Kidney capillary endothelial cell (primary cell): ENCODE measurements around the gene ZBTB20.

Experiments used
- DNase-seq: peaks from one replicate; pipeline ENCODE4 v3.0.0-alpha.2; 2018; ENCODE audit warnings: low spot score

The ZBTB20 gene

DNA sequence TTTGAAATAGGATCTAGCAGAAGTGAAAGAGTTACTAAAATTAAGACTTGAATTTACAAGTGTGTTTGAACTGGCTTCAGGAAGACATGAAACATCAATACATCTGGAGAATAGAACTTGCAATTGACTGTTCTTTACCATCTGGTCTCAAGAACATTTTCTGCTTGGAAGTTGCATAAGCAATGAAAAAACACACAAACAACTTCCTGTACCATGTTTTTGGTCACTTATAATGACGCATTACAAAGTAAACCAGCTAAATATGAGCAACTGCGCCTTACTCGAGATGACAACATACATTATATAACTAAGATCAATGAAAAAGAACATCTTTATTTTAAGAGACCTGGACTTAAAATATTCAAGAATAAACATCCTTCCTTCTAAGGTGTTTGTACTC is 740.8 kb downstream of the ZBTB20 start:
- DNase-seq, result no peak

DNA sequence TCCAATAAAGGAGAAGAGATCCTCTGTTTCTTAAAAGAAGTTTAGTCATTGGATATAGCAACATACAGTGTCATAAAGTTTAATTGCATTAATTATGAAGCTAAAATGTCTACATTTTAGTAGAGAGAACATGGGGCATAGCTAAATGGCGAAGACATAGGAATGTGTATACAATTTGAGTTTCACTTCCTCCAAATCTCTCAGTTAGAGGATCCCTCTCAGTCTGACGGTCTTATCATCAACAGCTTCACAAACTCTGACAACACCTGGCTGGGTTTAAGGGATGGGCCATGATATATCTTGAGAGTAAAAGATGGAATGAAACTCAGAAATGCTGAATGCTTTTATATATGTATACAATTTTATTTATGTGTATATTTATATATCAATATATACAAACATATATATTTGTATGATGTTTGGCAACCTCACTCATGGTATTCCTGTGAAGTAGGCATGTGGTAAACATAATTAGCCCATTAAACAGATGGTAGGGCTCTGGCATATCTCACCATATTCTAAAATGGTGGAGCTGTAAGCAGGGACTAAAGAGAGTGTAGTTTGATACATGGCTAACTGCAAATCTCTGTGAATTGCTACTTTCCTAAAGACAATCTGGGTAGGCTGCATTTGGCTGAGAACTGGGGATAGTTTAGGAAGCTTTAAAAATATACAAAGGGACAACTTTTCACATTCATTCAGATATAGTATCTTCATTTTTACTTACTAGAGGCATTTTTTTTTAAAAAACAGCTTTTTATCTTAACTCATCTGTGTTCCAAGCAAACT is 741.7 kb downstream of the ZBTB20 start:
- DNase-seq, result no peak

DNA sequence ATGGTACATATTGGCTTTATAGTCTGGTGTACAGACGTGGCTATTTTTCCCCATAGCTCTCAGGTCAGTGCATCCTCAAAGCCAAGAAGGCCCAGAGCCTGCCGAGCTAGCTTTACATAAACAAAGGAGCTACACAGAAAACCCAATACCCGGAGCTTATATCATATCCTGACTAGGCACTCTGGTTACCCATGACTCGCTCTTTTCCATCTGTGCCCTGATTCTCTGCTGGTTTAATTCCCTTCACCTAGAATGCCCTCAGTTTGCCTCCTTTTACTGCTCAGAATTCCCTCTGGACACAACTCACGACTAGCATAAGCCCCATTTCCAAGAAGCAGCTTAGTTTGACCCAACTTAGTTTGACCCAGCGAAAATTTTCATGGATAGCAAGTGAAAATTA is 742.5 kb downstream of the ZBTB20 start:
- peak; percentile 36 for DNase-seq

DNA sequence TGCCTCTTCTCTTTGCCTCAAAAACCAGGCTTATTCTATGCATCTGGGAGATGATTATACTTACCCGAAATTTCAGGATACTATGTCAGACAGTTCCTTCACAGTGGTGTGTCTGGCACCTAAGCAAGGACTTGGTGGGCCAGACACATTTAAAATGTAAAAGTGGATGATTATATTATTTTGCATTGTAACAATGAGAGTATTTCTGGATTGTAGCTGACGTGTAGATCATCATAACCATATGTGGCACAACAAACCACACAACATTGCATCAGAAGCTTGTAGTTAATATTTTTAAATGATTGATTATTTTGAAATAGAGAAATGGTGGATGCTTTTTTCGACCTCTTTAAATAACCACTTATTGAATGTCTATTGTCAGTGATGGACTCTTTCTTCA is 744.2 kb downstream of the ZBTB20 start:
- DNase-seq, result no peak

DNA sequence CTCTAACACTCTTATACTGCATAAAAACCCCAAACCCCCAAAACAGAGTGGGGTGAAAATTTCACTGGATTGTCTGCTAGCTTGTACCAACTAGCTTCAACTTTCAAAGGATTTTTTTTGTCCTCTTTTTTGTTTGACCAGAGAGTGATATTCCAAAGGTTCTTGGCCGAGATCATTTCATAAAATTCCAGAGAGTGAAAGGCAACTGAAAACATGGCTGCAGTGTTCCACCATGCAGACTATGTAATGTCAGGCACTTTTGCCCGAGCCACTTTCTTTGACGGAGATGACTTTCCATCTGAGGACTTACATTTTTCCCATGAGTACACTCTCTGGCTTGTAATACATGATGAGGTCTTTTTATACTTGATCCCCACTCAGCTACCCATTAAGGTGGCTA is 745.7 kb downstream of the ZBTB20 start:
- no peak for DNase-seq

DNA sequence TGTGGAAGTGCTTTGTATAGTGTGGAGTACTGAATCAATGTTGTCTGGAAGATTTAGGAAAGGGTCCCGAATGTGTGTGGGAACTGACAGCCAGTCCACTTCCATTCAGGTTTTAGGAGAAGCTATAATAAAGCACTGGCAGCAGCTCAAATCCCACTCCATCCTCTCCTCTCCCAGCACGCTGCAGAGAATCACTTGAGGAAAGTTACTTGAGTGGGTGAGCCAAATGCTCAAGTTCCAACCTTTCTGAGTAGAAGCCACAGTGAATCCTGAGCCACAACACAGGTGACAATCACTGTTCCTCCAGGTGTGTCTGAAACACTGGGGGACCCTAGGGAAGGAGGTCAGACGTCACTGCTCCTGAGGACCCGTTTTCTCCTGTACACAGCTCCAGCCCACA is 746.7 kb downstream of the ZBTB20 start:
- DNase-seq, result no peak

DNA sequence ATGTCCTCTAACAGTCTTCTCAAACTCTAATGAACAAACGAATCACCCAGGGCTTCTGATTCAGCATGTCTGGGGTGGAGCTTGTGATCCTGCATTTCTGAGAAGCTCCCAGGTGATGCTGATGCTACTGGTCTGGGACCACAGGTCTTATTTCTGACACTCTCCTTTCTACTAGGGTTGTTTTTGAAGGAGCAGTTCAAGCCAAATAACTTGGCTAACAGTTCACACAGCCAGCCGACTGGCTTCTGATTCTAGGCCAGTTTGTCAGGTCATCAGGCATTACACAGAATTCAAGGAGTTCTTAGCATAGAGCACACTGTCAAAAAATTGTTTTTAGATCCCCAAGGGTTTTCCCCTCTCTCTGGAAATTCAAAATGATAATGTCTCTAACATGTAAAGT is 752.5 kb downstream of the ZBTB20 start:
- no peak for DNase-seq

DNA sequence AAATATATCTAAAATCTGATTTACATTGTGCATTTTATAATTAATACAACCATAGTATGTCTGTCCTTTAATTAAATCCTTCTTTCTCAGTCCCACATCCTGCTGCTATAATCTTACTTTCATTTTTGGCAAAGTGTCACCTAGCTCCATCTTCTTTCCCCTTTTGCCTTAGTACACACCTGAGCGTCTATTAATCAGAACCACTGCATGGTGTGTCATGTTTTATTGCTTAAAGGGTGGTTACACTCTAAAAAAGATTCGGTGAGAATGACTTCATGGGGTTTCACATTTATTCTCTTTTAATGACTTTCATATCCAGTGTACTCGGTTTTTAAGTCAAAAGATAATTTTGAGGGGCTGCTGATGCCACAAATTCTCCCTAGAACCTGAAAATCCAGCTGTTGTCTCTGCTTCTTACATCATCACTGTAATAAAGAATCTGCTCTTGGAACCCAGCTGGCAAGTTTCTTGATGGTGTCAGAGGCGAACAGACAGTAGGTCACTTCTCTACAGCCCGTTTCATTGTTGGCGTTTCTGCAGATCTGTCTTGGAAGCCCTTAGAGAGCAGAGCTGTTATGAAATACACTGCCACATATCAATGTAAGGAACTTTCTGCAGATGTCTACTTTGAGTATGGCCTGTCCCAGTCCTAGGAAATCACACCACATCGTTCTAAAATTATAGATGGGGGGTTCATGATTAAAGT is 753.6 kb downstream of the ZBTB20 start:
- DNase-seq, result no peak

DNA sequence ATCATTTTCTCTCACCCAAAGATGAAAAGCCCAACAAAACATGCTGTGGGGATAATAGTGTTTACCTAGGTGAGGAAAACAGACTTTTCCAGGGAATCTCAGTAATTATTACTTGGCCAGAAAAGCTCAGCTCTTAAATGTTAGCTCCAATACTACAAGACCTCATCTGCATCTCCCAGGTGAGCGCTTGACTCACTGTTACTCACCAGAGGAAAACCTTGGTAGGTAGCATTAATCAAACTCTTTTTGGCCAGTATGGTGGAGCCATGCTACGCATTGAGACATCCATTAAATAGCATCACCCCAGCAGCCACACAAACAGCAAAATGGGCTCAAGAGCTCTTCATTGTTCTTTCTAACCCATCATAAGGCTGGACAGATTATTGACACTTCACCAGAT is 754.3 kb downstream of the ZBTB20 start:
- no peak for DNase-seq

DNA sequence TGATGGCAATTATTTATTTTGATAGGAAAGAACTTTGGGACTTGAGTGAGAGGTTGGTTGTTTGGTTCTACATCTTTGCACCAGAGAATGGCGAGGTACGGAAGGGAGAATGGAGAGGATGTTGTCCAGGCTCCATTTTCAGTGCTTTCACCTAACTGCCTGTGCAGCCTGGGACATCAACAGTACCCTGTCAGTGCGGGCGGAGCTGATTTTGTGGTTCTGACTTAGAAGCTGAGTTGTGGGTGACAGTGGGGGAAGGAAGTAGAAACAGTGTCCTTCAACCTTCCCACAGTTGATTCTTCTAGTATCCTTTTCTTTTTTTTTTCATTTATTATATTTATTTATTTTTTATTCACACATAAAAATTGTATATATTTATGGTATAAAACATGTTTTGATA is 757.9 kb downstream of the ZBTB20 start:
- no peak for DNase-seq

DNA sequence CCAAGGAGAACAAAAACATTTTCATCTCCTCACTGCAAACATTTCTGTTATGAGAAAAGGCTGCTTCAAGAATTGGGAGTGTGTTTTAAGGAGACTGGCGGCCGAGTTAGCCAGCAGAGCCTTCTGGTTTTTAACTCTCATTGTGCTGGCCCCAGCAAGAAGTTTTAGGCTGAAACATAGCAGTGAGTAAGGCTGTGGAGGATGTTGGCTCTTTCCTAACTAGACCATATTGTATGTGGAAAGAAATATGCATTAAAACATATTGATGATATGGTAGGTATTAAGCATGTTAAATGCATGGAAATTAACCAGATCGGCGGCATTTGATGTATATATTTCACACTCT is 762.6 kb downstream of the ZBTB20 start:
- no peak for DNase-seq

DNA sequence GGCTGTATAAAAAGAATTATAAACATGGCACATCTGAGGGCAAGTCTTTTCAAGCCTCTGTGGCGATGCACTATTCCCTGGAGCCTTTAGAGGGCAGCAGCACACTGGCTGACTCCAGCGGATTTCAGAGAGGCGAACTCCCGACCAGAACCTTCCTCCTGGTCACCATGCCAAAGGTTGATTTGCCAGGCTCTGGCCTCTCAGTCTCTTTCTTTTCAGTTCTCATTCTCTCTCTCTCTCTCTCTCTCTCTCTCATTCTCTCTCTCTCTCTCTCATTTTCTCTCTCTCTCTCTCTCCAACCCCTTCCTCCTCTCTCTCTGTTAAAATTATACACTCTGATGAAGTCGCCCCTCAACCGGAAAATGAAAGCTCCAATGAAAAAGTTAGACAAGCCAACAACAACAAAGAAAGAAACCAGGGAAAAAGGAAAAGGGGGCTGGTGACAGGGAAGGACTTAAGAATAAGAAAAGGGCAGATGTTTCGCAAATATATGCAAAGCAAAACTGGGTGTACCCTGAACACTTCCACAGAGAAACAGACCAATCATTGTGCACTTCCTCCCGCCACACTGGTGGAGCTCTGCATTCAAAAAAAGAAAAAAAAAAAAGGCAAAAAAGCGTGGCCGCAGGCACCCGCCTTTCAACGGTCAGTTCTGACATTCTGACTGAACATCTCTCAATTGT is 763.1 kb downstream of the ZBTB20 start:
- DNase-seq, result peak; percentile 72

DNA sequence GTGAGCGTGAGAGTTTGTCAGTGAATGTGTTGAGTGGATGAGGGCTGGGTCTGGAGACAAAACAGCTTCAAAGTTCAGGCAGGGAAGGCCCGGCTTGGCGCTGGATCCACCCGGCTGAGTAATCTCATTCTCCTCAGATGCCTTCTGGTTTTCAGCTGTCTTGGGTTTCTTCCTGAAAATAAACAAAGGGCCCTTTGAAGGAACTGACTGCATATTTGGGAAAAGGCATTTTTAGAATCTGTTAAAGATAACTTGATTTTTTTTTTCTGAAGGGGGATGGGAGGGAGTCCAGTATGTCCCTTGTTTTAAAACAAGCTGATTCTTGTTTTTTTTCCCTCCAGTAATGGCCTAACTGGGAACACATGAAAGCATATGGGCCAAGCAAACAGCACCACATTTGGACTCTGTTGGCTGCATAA is 766.8 kb downstream of the ZBTB20 start:
- no peak for DNase-seq

DNA sequence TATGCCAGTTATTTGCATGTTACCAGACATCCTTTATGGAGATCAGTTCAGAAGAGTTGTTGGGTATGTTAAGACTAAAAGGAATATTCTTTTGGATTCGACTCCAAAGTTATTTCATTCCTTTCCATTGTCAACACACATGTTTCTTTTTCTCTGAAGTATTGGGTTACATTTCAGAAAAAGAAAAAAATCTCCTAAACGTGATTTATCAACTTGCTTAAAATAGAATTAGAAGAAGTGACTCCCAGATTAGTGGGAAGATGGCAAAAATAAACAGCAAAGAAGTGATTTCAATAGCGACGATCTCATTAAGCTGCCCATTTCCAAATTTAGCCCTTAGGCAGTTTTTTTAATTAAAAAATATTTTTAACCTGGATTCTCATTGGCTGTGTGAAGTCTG is 767.8 kb downstream of the ZBTB20 start:
- no peak for DNase-seq

DNA sequence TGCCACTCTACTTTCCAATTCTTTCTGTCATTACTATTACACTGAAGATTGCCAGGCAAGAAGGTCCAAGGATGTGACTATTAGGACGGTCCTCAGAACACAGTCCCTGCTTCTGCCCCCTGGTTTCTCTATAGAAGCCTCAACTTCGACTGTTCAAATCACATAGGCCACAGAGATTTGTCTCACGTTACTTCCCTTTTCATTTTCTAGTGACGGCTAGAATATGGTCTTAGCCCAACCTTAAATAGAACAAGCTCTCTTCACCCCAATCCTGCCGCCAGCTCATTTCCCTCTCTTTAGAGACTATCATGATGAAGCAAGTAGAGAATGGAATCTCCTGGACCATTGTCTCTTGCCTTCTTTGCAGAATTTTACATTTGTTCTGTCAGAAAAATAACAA is 768.3 kb downstream of the ZBTB20 start:
- no peak for DNase-seq

DNA sequence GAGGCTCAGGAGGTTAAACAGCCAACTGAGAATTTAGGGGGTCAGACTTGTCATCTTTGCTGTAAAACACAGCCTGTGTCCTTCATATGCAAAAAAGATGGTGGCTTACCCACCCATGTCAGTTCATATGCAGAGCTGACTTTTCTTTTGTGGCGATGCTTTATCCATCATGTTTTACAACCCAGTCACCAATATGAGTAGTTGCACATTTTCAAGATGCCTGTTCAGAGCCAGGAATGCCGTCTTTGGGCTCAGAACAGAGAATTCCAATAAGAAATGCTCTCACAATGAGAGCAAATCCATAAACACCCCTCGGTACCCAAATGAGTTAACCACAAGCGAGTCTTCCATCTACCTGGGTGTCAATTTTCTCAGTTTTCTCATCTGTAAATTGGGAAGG is 769.7 kb downstream of the ZBTB20 start:
- DNase-seq, result no peak

DNA sequence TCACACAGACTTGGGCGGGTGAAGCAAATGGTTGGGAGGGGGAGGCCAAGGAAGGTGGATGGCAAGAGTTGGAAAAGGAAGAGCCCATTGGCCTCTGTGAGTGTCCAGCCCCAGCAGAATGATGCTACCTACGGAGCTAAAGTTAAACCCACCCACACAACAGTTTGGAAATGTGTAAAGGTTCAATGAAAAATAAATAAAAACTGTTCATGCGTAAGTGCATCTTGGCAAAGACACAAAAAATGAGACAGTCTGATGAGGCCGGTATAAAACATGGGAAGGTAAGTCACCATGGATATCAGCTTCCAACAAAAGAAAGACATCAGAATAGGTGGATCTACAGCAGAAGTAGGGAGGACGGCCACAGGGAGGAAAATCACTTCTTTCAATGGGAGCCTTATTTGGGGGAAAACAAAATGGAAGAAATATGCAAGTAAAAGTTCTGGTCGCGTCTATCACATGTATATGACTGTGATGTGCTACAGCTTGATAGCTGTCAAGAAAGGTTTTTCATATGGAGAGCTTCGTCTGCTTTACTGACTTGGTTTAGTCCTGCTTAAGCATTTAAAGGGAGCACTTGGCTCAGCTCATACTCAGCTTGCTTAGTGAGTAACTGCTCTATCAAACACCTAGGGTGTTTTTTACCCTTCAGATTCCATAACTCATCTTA is 770.4 kb downstream of the ZBTB20 start:
- no peak for DNase-seq

DNA sequence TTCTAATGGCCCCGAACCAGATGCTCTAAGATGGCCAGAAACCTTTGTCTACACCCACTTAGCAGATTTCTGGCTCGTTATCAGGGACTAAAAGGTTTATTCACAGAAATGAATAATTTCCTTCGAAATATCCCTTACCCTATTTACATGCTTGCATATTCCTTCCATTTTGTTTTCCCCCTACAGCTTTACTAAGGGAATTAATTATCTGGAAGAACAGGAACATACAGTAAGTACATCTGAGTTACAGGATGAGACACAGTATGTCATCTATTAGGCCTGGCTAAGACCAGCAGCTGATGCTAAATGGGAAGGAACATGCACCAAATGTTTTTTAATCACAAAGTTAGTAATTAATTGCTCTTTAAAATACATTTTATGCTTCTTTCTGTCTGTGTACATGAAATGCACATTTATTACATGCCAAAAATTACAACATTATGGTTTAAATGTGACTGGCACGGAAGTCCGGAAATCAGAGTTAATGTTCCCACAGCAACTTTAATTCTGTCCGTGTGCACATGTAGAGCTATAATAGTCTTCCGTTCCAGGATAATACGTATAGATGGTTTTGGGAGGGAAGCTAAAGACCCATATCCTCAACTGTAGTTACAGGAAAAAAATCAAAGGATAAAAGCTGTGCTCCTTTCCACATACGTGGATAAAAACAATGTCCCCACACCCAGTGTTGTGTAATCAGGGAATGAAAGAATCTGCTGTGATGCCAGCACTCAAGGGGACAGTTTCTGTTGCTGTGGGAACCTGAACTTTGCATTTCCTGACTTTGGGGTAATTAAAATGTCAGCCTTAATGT is 771.3 kb downstream of the ZBTB20 start:
- DNase-seq, result no peak

DNA sequence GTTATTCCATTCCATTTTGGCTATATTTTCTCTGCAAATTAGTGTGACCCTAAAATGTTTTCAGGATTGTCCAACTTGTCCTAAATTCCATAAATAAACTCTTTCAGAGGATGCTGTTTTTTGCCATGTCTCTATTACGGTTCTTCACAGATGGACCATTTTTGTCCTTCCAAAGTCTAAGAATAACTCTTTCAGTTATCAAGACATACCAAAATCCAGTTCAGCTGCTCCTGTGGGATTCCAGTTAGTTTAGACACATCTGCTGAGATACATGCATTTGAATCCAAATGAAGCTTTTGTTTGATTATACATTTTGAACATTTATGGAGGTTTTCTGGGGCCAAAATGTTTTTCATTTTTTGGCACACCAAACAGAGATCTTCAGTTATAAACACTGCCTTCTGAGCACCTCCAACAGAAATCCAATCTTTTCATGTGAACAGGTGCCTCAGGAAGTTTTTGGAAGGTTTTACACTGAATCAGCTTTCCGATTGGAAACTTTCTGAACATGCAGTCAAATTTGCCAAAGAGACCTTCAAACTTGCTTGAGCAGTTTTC is 772.6 kb downstream of the ZBTB20 start:
- no peak for DNase-seq

DNA sequence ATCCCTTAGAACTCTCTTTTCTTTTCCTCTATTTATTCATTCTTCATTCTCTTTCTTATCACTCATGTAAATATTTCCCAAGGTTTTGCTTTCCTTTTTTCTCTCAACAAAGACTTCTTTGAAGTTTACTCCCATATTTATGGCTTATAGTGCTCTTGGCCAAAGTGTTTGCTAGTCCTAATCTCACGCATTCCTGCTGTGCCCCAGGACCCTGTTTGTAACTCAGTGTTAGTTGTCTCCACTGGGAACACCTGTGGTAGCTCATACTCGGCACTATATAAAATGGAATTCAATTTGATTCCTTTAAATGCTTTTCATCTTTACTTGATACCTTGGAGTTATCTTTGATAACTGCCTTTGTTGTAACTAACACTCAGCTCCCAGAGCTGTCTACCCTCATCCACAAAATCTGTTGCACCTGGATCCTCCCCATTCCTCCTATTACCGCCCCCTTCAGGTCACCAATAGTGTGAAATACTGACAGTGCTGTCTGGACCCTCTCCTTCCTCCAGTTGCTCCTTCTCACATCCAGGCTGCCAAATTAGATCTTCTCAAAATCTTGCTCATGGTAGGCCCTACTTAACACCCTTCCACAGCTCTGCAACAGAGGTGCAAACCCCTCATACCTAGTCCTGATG is 776.4 kb downstream of the ZBTB20 start:
- DNase-seq, result no peak

DNA sequence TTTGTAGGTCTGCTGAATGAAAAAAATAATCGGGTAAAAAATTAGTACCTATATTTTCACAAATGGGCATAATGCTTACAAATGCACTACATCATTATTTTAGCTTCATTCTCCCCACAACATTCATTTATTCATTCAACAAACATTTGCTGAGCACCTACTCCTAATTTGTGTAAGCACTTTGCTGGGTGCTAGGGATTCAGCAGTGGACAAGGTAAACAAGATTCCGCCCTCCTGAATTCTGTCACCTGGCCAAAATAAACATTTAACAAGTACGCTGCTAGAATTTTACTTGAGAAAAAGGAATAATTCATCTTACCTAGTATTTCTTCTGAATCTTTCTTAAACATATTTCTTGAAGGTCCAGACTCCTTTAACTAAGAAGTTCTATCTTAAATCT is 781.2 kb downstream of the ZBTB20 start:
- DNase-seq, result no peak
